Hematopoietic multipotent progenitor cell (in vitro differentiated cells): ENCODE measurements around the gene RPAIN. TPM values are rescaled to one million over a fixed set of nuclear protein-coding genes. Genes with fewer than 3 reads are reported as not detected.

ENCODE experiments used
- DNase-seq, 3 donors: peaks; one replicate each; pipeline ENCODE4 v3.0.0-alpha.2; 2011 to 2015; ENCODE audit warnings: low read depth in 2 of 3, low spot score in 2 of 3
- total RNA-seq: library from RNA; depleted of rRNA; stranded (reverse); fragments of >200 nt; gene quantifications from one replicate; pipeline ENCODE4 v1.2.3, GENCODE V29; 2012

RPAIN gene
- total RNA-seq, result 27.2 TPM

GRCh38 chr17:5419959-5420653, at the start of gene RPAIN:
RPAIN (plus strand) TSS chr17:5420182; CDS start chr17:5420211, 29 bp downstream.
- peak; percentile 72 to 94 (median 90) for DNase-seq

GRCh38 chr17:5370411-5370810, 49.6 kb upstream of the RPAIN start:
- no peak for DNase-seq

GRCh38 chr17:5373112-5373511, 46.9 kb upstream of the RPAIN start:
- DNase-seq, result no peak

- no peak for DNase-seq
These were observed 41.3 kb upstream of the RPAIN start for GRCh38 chr17:5378566-5379207.

GRCh38 chr17:5379351-5380107, 40.5 kb upstream of the RPAIN start:
- DNase-seq, result no peak

- no peak for DNase-seq
These were observed 39.4 kb upstream of the RPAIN start for GRCh38 chr17:5380491-5381135.

- DNase-seq, result no peak
These were observed 38.4 kb upstream of the RPAIN start for GRCh38 chr17:5381542-5381941.

- no peak for DNase-seq
These were observed 28.3 kb upstream of the RPAIN start for GRCh38 chr17:5391678-5392077.

GRCh38 chr17:5396612-5397011, 23.4 kb upstream of the RPAIN start:
- no peak for DNase-seq

- DNase-seq, result no peak
These were observed 20.2 kb upstream of the RPAIN start for GRCh38 chr17:5399767-5400166.

- no peak for DNase-seq
These were observed 14.6 kb upstream of the RPAIN start for GRCh38 chr17:5405400-5405799.

- DNase-seq, result no peak
These were observed 11.8 kb upstream of the RPAIN start for GRCh38 chr17:5408186-5408585.

- DNase-seq, result no peak
These were observed 9.2 kb upstream of the RPAIN start for GRCh38 chr17:5410594-5411272.

- DNase-seq, result no peak
These were observed 6.3 kb upstream of the RPAIN start for GRCh38 chr17:5413682-5414081.

- no peak for DNase-seq
These were observed 3.1 kb upstream of the RPAIN start for GRCh38 chr17:5416901-5417300.

- DNase-seq, result peak; percentile 50 to 82 (median 68)
These were observed 1.1 kb upstream of the RPAIN start for GRCh38 chr17:5418858-5419355.

- DNase-seq, result peak; percentile 77 to 99 (median 98)
These were observed 525 bp upstream of the RPAIN start, which contains the start of gene NUP88 for GRCh38 chr17:5419356-5419958. NUP88 (minus strand) TSS chr17:5419662; CDS start chr17:5419650, 12 bp downstream.

- DNase-seq, result no peak
These were observed 2.5 kb downstream of the RPAIN start for GRCh38 chr17:5422505-5422904.

GRCh38 chr17:5424909-5425308, 4.9 kb downstream of the RPAIN start:
- DNase-seq, result no peak

- DNase-seq, result no peak
These were observed 5.8 kb downstream of the RPAIN start for GRCh38 chr17:5425826-5426225.
